ENCODE results near the gene RSPH10B2. TPM values are rescaled to one million over a fixed set of nuclear protein-coding genes. Genes with fewer than 3 reads are reported as not detected.
"Not testable (repeated sequence)": the region's sequence is repeated elsewhere in the genome, so short reads cannot be mapped to it uniquely, and the experiment has no call there.

The RSPH10B2 gene
- total RNA-seq: not detected

GRCh38 chr7:6753964-6754363 lies at the start of gene RSPH10B2:
Gene RSPH10B2 (plus strand): TSS chr7:6754103. CDS start chr7:6757678, 3,575 bp downstream.
- DNase-seq: not testable (repeated sequence)

GRCh38 chr7:6705959-6706665 lies 47.8 kb upstream of the RSPH10B2 start:
- peak; percentile 43 for DNase-seq

- DNase-seq: peak; percentile 98
Measured at GRCh38 chr7:6706666-6707407, 47.1 kb upstream of the RSPH10B2 start, which contains the start of gene ZNF12. Gene ZNF12 (minus strand): TSS chr7:6706947. CDS start chr7:6705173, 1,774 bp downstream.

GRCh38 chr7:6708304-6708703 lies 45.6 kb upstream of the RSPH10B2 start:
- DNase-seq: no peak

- DNase-seq: no peak
Measured at GRCh38 chr7:6709808-6710207, 44.1 kb upstream of the RSPH10B2 start.

GRCh38 chr7:6714360-6714759 lies 39.5 kb upstream of the RSPH10B2 start:
- DNase-seq: no peak

- not testable (repeated sequence) for DNase-seq
Measured at GRCh38 chr7:6715898-6716297, 38.0 kb upstream of the RSPH10B2 start.

- no peak for DNase-seq
Measured at GRCh38 chr7:6718124-6718523, 35.8 kb upstream of the RSPH10B2 start.

GRCh38 chr7:6724351-6724750 lies 29.6 kb upstream of the RSPH10B2 start:
- DNase-seq: not testable (repeated sequence)

GRCh38 chr7:6725003-6725402 lies 28.9 kb upstream of the RSPH10B2 start:
- DNase-seq: no peak

- DNase-seq: not testable (repeated sequence)
Measured at GRCh38 chr7:6726341-6726740, 27.6 kb upstream of the RSPH10B2 start.

GRCh38 chr7:6727663-6728062 lies 26.2 kb upstream of the RSPH10B2 start:
- DNase-seq: no peak

GRCh38 chr7:6728893-6729491 lies 24.9 kb upstream of the RSPH10B2 start:
- not testable (repeated sequence) for DNase-seq

GRCh38 chr7:6729492-6730342 lies 24.2 kb upstream of the RSPH10B2 start:
- DNase-seq: peak; percentile 98

- DNase-seq: peak; percentile 38
Measured at GRCh38 chr7:6730343-6730633, 23.6 kb upstream of the RSPH10B2 start.

- not testable (repeated sequence) for DNase-seq
Measured at GRCh38 chr7:6738415-6738814, 15.5 kb upstream of the RSPH10B2 start.

- not testable (repeated sequence) for DNase-seq
Measured at GRCh38 chr7:6744410-6745100, 9.3 kb upstream of the RSPH10B2 start.

GRCh38 chr7:6749335-6749734 lies 4.6 kb upstream of the RSPH10B2 start:
- not testable (repeated sequence) for DNase-seq

GRCh38 chr7:6750173-6750572 lies 3.7 kb upstream of the RSPH10B2 start:
- not testable (repeated sequence) for DNase-seq

- not testable (repeated sequence) for DNase-seq
Measured at GRCh38 chr7:6761186-6761585, 7.3 kb downstream of the RSPH10B2 start.

- not testable (repeated sequence) for DNase-seq
Measured at GRCh38 chr7:6781581-6781980, 27.7 kb downstream of the RSPH10B2 start.

- DNase-seq: not testable (repeated sequence)
Measured at GRCh38 chr7:6789353-6789752, 35.5 kb downstream of the RSPH10B2 start.
